Measurements from ENCODE around the gene MAP2K7.
"Not testable (repeated sequence)": the region's sequence is repeated elsewhere in the genome, so short reads cannot be mapped to it uniquely, and the experiment has no call there.

The MAP2K7 gene

GRCh38 chr19:7885818-7886217 is 17.9 kb upstream of the MAP2K7 start:
- no peak for DNase-seq (ENCODE audit: low read depth)
- no peak overlapping the region for H3K4me3 ChIP-seq (ENCODE audit: control insufficient read depth, low read depth, low read length)
- no peak for TF ChIP-seq CTCF (conservative IDR thresholded peaks at IDR 0.05; ENCODE audit: control insufficient read depth, insufficient read depth, low read depth, low read length)

- no peak overlapping the region for H3K4me3 ChIP-seq (ENCODE audit: control insufficient read depth, low read depth, low read length)
- no peak for TF ChIP-seq CTCF (conservative IDR thresholded peaks at IDR 0.05; ENCODE audit: control insufficient read depth, insufficient read depth, low read depth, low read length)
- DNase-seq (ENCODE audit: low read depth) = no peak
These were observed 16.1 kb upstream of the MAP2K7 start for GRCh38 chr19:7887408-7888144.

GRCh38 chr19:7888145-7888825 is 15.4 kb upstream of the MAP2K7 start, which contains the start of gene LRRC8E:
TSS of gene LRRC8E (plus strand) at chr19:7888510. CDS start at chr19:7895604, 7,094 bp downstream.
- no peak for TF ChIP-seq CTCF (conservative IDR thresholded peaks at IDR 0.05; ENCODE audit: control insufficient read depth, insufficient read depth, low read depth, low read length)
- peak; percentile 60 for DNase-seq (ENCODE audit: low read depth)
- peak within 1 kb of the TSS; percentile 71 for H3K4me3 ChIP-seq (ENCODE audit: control insufficient read depth, low read depth, low read length)

- DNase-seq (ENCODE audit: low read depth) = no peak
- no peak for TF ChIP-seq CTCF (conservative IDR thresholded peaks at IDR 0.05; ENCODE audit: control insufficient read depth, insufficient read depth, low read depth, low read length)
- peak overlapping the region; percentile 71 for H3K4me3 ChIP-seq (ENCODE audit: control insufficient read depth, low read depth, low read length)
These were observed 14.9 kb upstream of the MAP2K7 start for GRCh38 chr19:7888826-7889217.

- not testable (repeated sequence) for H3K4me3 ChIP-seq (ENCODE audit: control insufficient read depth, low read depth, low read length)
- DNase-seq (ENCODE audit: low read depth) = peak; percentile 73
These were observed 10.1 kb upstream of the MAP2K7 start for GRCh38 chr19:7893362-7894101.

GRCh38 chr19:7894612-7895309 is 8.9 kb upstream of the MAP2K7 start:
- DNase-seq (ENCODE audit: low read depth) = no peak
- no peak overlapping the region for H3K4me3 ChIP-seq (ENCODE audit: control insufficient read depth, low read depth, low read length)
- TF ChIP-seq CTCF (conservative IDR thresholded peaks at IDR 0.05; ENCODE audit: control insufficient read depth, insufficient read depth, low read depth, low read length) = no peak

Measured in fibroblast of mammary gland (primary cell).